HG03342 (cell line): ENCODE measurements around the gene OSTF1.

Experiments used
- ATAC-seq: cut with Tn5 transposase; IDR thresholded peaks from one replicate; pipeline ENCODE4 v1.9.1; 2021; ENCODE audit warnings: mild to moderate bottlenecking, moderate library complexity; ENCODE audit not compliant: unreplicated experiment

The OSTF1 gene

GRCh38 chr9:75087824-75088645, at the start of gene OSTF1, which contains the start of gene NMRK1:
Gene OSTF1, plus strand, starts transcription at chr9:75088514. Its CDS starts 179 bp downstream, at chr9:75088693.
Gene NMRK1, minus strand, starts transcription at chr9:75088155. Its CDS starts 5,040 bp downstream, at chr9:75083115.
- peak; percentile 85 for ATAC-seq

- ATAC-seq: no peak
Observed at GRCh38 chr9:75039009-75039408, 49.3 kb upstream of the OSTF1 start.

GRCh38 chr9:75039801-75040200, 48.5 kb upstream of the OSTF1 start:
- ATAC-seq: peak; percentile 56

GRCh38 chr9:75041041-75041440, 47.3 kb upstream of the OSTF1 start:
- no peak for ATAC-seq

- ATAC-seq: no peak
Observed at GRCh38 chr9:75046725-75047345, 41.5 kb upstream of the OSTF1 start.

- ATAC-seq: no peak
Observed at GRCh38 chr9:75047506-75047905, 40.8 kb upstream of the OSTF1 start.

- no peak for ATAC-seq
Observed at GRCh38 chr9:75051285-75051684, 37.0 kb upstream of the OSTF1 start.

GRCh38 chr9:75053869-75054268, 34.4 kb upstream of the OSTF1 start:
- peak; percentile 93 for ATAC-seq

- ATAC-seq: no peak
Observed at GRCh38 chr9:75054368-75055001, 33.8 kb upstream of the OSTF1 start.

- ATAC-seq: no peak
Observed at GRCh38 chr9:75061169-75061568, 27.1 kb upstream of the OSTF1 start.

- no peak for ATAC-seq
Observed at GRCh38 chr9:75063556-75064305, 24.6 kb upstream of the OSTF1 start.

GRCh38 chr9:75064307-75065025, 23.8 kb upstream of the OSTF1 start:
- no peak for ATAC-seq

GRCh38 chr9:75065510-75065909, 22.8 kb upstream of the OSTF1 start:
- ATAC-seq: no peak

- ATAC-seq: no peak
Observed at GRCh38 chr9:75067894-75068293, 20.4 kb upstream of the OSTF1 start.

GRCh38 chr9:75069171-75069570, 19.1 kb upstream of the OSTF1 start:
- ATAC-seq: no peak

GRCh38 chr9:75071530-75072122, 16.7 kb upstream of the OSTF1 start:
- ATAC-seq: peak; percentile 84

GRCh38 chr9:75072895-75073294, 15.4 kb upstream of the OSTF1 start:
- ATAC-seq: no peak

- ATAC-seq: no peak
Observed at GRCh38 chr9:75081632-75082031, 6.7 kb upstream of the OSTF1 start.

- ATAC-seq: no peak
Observed at GRCh38 chr9:75083188-75083970, 4.9 kb upstream of the OSTF1 start.
